HG02588 (cell line): Measurements from ENCODE around the gene VIPR2.
"Not testable (repeated sequence)": the region's sequence is repeated elsewhere in the genome, so short reads cannot be mapped to it uniquely, and the experiment has no call there.

Experiments
- ATAC-seq: cut with Tn5 transposase; IDR thresholded peaks from one replicate; pipeline ENCODE4 v1.9.1; 2021; ENCODE audit warnings: mild to moderate bottlenecking, moderate library complexity; ENCODE audit not compliant: unreplicated experiment

The VIPR2 gene

GRCh38 chr7:159140170-159140910 is 4.3 kb downstream of the VIPR2 start:
- ATAC-seq = no peak

- no peak for ATAC-seq
Measured at GRCh38 chr7:159139639-159140038, 5.0 kb downstream of the VIPR2 start.

- no peak for ATAC-seq
Measured at GRCh38 chr7:159139202-159139601, 5.5 kb downstream of the VIPR2 start.

- ATAC-seq = no peak
Measured at GRCh38 chr7:159138508-159138907, 6.2 kb downstream of the VIPR2 start.

- no peak for ATAC-seq
Measured at GRCh38 chr7:159137906-159138305, 6.8 kb downstream of the VIPR2 start.

GRCh38 chr7:159136846-159137245 is 7.8 kb downstream of the VIPR2 start:
- no peak for ATAC-seq

GRCh38 chr7:159136442-159136841 is 8.2 kb downstream of the VIPR2 start:
- no peak for ATAC-seq

GRCh38 chr7:159136013-159136412 is 8.7 kb downstream of the VIPR2 start:
- ATAC-seq = no peak

GRCh38 chr7:159132670-159133443 is 11.8 kb downstream of the VIPR2 start:
- not testable (repeated sequence) for ATAC-seq

GRCh38 chr7:159130820-159131219 is 13.8 kb downstream of the VIPR2 start:
- ATAC-seq = no peak

- ATAC-seq = no peak
Measured at GRCh38 chr7:159130199-159130775, 14.4 kb downstream of the VIPR2 start.

- ATAC-seq = no peak
Measured at GRCh38 chr7:159128767-159129166, 15.9 kb downstream of the VIPR2 start.

- ATAC-seq = no peak
Measured at GRCh38 chr7:159127691-159128642, 16.7 kb downstream of the VIPR2 start.

GRCh38 chr7:159126311-159127260 is 18.1 kb downstream of the VIPR2 start:
- ATAC-seq = no peak

GRCh38 chr7:159125955-159126270 is 18.8 kb downstream of the VIPR2 start:
- no peak for ATAC-seq

- no peak for ATAC-seq
Measured at GRCh38 chr7:159125104-159125954, 19.3 kb downstream of the VIPR2 start.

- not testable (repeated sequence) for ATAC-seq
Measured at GRCh38 chr7:159123793-159124192, 20.9 kb downstream of the VIPR2 start.

- not testable (repeated sequence) for ATAC-seq
Measured at GRCh38 chr7:159123294-159123693, 21.4 kb downstream of the VIPR2 start.

GRCh38 chr7:159122276-159122675 is 22.4 kb downstream of the VIPR2 start:
- ATAC-seq = no peak
